ENCODE results near the gene ENPP6.

The ENPP6 gene

DNA sequence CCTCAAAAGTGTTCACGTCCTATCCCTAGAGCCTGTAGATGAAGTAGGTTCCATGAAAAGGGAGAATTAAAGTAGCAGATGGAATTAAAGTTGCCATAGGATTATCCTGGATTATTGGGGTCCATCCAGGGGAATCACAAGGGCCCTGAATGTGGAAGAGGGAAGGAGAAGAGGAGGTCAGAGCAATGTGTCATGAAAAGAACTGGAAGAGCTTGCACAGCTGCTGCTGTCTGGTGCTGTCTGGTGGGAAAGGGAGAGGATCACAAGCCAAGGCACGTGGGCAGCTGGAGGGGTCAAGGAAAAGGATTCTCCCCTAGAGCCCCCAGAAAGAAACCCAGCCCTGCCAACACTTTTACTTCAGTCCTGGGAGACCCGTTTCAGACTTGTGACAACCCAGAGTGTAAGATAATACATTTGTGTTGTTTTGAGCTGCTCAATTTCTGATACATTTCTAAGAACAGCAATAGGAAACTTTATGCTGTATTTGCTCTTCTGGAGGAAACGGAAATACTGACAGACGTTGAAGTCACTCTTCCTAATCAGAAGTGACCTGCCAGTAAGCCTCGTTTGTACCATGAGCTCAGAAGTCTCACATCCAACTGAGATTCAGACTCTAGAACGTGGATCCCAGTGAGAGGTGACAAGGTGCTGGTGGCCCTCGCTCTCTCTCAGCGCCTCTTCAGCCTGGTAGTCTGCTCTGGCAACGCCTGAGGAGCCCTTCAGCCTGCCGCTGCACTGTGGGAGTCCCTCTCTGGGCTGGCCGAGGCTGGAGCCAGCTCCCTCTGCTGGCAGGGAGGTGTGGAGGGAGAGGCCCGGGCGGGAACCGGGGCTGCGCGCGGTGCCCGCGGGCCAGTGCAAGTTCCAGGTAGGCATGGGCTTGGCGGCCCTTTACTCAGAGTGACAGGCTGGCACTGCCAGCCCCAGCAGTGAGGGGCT, 34.7 kb upstream of the ENPP6 start:
- H3K4me3 ChIP-seq (ENCODE audit: control insufficient read depth, low read depth, low read length), result no peak overlapping the region
- DNase-seq (ENCODE audit: low read depth), result no peak
- TF ChIP-seq CTCF (IDR thresholded peaks at IDR 0.05; ENCODE audit: control insufficient read depth, insufficient read depth, low read depth, low read length, missing control alignments), result no peak

- no peak for TF ChIP-seq CTCF (IDR thresholded peaks at IDR 0.05; ENCODE audit: control insufficient read depth, insufficient read depth, low read depth, low read length, missing control alignments)
- DNase-seq (ENCODE audit: low read depth), result no peak
- H3K4me3 ChIP-seq (ENCODE audit: control insufficient read depth, low read depth, low read length), result no peak overlapping the region
Observed at GRCh38 chr4:184251670-184251980, 34.0 kb upstream of the ENPP6 start.

DNA sequence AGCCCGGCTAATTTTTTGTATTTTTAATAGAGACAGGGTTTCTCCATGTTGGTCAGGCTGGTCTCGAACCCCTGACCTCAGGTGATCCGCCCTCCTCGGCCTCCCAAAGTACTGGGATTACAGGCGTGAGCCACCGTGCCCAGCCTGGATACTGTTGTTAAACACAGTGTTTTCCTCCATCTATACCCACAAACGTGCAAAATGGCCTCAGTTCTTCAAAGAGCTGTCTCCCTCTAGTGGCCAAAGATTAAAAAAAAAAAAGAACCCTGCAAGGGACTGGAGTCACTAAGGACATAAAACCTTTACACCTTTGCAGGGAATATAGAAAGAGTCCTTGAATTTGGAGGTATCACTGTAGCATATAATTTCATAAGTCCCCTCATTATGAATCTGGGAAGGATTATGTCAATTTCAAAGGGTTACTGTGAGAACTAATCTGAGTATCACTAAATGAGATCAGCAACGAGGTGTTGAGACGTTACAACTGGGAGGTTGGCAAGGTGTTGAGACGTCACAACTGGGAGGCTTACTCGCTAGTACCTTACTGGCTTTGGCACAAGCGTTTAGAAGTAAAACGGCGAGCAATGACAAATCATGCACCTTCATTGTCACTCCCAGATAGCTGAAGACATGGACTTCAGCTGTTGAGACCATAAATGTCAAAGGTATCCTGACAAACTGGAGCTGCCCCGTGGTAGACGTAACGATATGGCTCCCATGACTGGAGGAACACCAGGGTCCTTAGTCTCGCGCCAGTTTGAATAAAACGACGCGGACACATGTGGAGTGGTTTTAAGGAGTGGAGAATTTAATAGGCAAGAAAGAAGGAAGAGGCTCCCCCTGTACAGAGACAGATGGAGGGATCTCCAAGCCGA, 33.4 kb upstream of the ENPP6 start:
- H3K4me3 ChIP-seq (ENCODE audit: control insufficient read depth, low read depth, low read length), result no peak overlapping the region
- DNase-seq (ENCODE audit: low read depth), result peak; percentile 11
- TF ChIP-seq CTCF (IDR thresholded peaks at IDR 0.05; ENCODE audit: control insufficient read depth, insufficient read depth, low read depth, low read length, missing control alignments), result peak; percentile 57

DNA sequence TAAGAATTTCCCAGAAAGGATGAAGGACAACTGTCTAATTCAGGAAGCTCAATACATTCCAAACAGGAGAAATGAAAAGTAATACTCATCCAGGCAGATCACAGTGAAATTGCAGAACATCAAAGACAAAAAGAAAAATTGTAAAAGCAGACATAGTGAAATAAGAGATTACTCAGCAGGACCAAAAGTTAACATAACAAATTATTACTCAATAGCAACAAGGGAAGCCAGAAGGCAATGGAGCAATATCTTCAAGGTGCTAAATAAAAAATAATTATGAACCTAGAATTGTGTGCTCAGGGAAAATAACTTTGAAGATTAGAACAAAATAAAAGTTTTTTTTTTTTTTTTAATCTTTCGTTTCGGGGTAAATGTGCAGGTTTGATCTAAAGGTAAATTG, 30.5 kb upstream of the ENPP6 start:
- no peak overlapping the region for H3K4me3 ChIP-seq (ENCODE audit: control insufficient read depth, low read depth, low read length)
- DNase-seq (ENCODE audit: low read depth), result no peak
- TF ChIP-seq CTCF (IDR thresholded peaks at IDR 0.05; ENCODE audit: control insufficient read depth, insufficient read depth, low read depth, low read length, missing control alignments), result no peak

- no peak for TF ChIP-seq CTCF (IDR thresholded peaks at IDR 0.05; ENCODE audit: control insufficient read depth, insufficient read depth, low read depth, low read length, missing control alignments)
- H3K4me3 ChIP-seq (ENCODE audit: control insufficient read depth, low read depth, low read length), result no peak overlapping the region
- no peak for DNase-seq (ENCODE audit: low read depth)
Observed at GRCh38 chr4:184247421-184247820, 29.7 kb upstream of the ENPP6 start.

DNA sequence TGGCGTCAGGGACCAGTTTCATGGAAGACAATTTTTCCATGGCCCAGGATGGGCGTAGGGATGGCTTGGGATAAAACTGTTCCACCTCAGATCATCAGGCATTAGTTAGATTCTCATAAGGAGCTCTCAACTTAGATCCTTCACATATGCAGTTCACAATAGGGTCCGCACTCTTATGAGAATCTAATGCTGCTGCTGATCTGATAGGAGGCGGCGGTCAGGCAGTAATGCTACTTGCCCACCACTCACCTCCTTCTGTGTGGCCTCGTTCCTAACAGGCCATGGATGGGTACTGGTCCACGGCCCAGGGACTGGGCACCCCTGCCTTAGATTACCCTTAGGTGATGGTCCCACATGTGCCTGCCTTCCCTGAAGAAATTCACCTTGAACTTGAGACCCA, 28.8 kb upstream of the ENPP6 start:
- DNase-seq (ENCODE audit: low read depth), result no peak
- no peak for TF ChIP-seq CTCF (IDR thresholded peaks at IDR 0.05; ENCODE audit: control insufficient read depth, insufficient read depth, low read depth, low read length, missing control alignments)
- no peak overlapping the region for H3K4me3 ChIP-seq (ENCODE audit: control insufficient read depth, low read depth, low read length)
